Measurements from ENCODE around the gene GGT1.

GGT1 gene

DNA sequence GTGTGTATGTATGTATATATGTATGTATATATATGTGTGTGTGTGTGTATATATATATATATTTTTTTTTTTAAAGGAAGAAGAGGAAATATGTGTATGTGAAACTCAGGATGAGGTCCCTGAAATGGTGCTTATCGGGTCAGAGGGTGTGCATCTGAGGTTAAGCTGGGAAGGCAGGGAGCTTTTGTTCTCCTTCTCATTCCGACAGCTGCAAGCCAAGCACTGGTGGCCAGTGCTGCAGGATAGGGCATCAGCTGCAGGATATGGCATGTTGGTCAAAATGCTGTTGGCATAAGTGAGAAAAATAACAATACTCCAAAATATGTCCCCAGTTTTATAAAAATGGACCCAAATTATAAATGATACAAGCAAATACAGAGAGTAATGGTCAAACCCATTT lies 39.7 kb upstream of the GGT1 start:
- TF ChIP-seq ZNF26 (tag by site-specific recombination; IDR thresholded peaks at IDR 0.05) (no peak), HOXA7 (CRISPR knock-in tag; IDR thresholded peaks at IDR 0.05; ENCODE audit: borderline replicate concordance) (no peak), ZNF623 (tag by site-specific recombination; IDR thresholded peaks at IDR 0.05) (no peak), ZNF530 (tag by site-specific recombination; IDR thresholded peaks at IDR 0.05; ENCODE audit: low read depth) (no peak), ZNF223 (tag by site-specific recombination; IDR thresholded peaks at IDR 0.05) (no peak), ZBTB44 (tag by site-specific recombination; IDR thresholded peaks at IDR 0.05) (no peak), ZNF184 (tag by site-specific recombination; IDR thresholded peaks at IDR 0.05) (no peak), HOXD13 (CRISPR knock-in tag; IDR thresholded peaks at IDR 0.05; ENCODE audit: borderline replicate concordance) (no peak), ZSCAN23 (tag by site-specific recombination; IDR thresholded peaks at IDR 0.05) (no peak), ZNF585B (tag by site-specific recombination; IDR thresholded peaks at IDR 0.05) (no peak), ZNF544 (tag by site-specific recombination; IDR thresholded peaks at IDR 0.05) (no peak), ZNF704 (tag by site-specific recombination; IDR thresholded peaks at IDR 0.05) (no peak), ZNF555 (tag by site-specific recombination; conservative IDR thresholded peaks at IDR 0.05) (no peak), GLIS1 (tag by site-specific recombination; IDR thresholded peaks at IDR 0.05) (no peak), ZNF791 (tag by site-specific recombination; IDR thresholded peaks at IDR 0.05) (no peak), MZF1 (tag by site-specific recombination; IDR thresholded peaks at IDR 0.05; ENCODE audit: borderline replicate concordance) (no peak), GLI4 (tag by site-specific recombination; IDR thresholded peaks at IDR 0.05) (no peak), ZXDB (tag by site-specific recombination; IDR thresholded peaks at IDR 0.05) (no peak), ZNF776 (tag by site-specific recombination; IDR thresholded peaks at IDR 0.05; ENCODE audit: borderline replicate concordance) (no peak)
- Histone ChIP-seq H3K4me1 (ENCODE audit: control insufficient read depth, insufficient read depth, low read length) (no peaks in the 10 kb centered on the region), H3K4me3 (ENCODE audit: low read depth, low read length) (no peak overlapping the region), H3K36me3 (ENCODE audit: control insufficient read depth in 2 of 2, insufficient read depth in 1 of 2, low read length in 2 of 2) (peaks cover 66 to 96% of the 10 kb centered on the region in 2 experiments), H3K27ac (ENCODE audit: extremely low read depth, low read depth, low read length) (no peak overlapping the region), H3K9me3 (ENCODE audit: control insufficient read depth, insufficient read depth, low read depth, low read length) (no peaks in the 10 kb centered on the region)
- ChIA-PET CTCF (no interaction called here), POLR2A (interaction anchor here (0.9 to 1.8 kb wide), 2 partner anchors 9 to 10 kb away, joined by 4 read pairs; partner anchors contain the start of gene GUCD1)

GRCh38 chr22:24564376-24565058 lies 38.5 kb upstream of the GGT1 start:
- ChIA-PET CTCF (interaction anchor here (0.6 kb wide), 1 partner anchor 316 kb away, joined by 4 read pairs; no protein-coding TSS in a partner anchor), POLR2A (interaction anchor here (0.6 to 1.3 kb wide), 2 partner anchors 9 to 24 kb away, joined by 5 to 12 read pairs; partner anchors contain the start of gene GUCD1)
- Histone ChIP-seq H3K4me1 (ENCODE audit: control insufficient read depth, insufficient read depth, low read length) (no peaks in the 10 kb centered on the region), H3K36me3 (ENCODE audit: control insufficient read depth in 2 of 2, insufficient read depth in 1 of 2, low read length in 2 of 2) (peaks cover 73 to 93% of the 10 kb centered on the region in 2 experiments), H3K27ac (ENCODE audit: extremely low read depth, low read depth, low read length) (peak overlapping the region; percentile 5; the same call in 1 of the 2 replicates), H3K4me3 (ENCODE audit: low read depth, low read length) (no peak overlapping the region), H3K9me3 (ENCODE audit: control insufficient read depth, insufficient read depth, low read depth, low read length) (no peaks in the 10 kb centered on the region)
- peak; percentile 89 for TF ChIP-seq ZNF341 (tag by site-specific recombination; IDR thresholded peaks at IDR 0.05; ENCODE audit: low read depth)
- TF ChIP-seq ZNF514 (tag by site-specific recombination; IDR thresholded peaks at IDR 0.05) = no peak
- TF ChIP-seq OSR2 (tag by site-specific recombination; IDR thresholded peaks at IDR 0.05) = 0 out of 2 replicates have a peak, but pooled peaks have one; percentile 12
- no peak for TF ChIP-seq ZNF169 (tag by site-specific recombination; IDR thresholded peaks at IDR 0.05)
- TF ChIP-seq ZNF600 (tag by site-specific recombination; IDR thresholded peaks at IDR 0.05) = 0 out of 2 replicates have a peak, but pooled peaks have one; percentile 32
- peak; percentile 63; the same call in 1 of the 2 replicates for TF ChIP-seq ZNF121 (tag by site-specific recombination; IDR thresholded peaks at IDR 0.05)
- TF ChIP-seq ZNF138 (tag by site-specific recombination; IDR thresholded peaks at IDR 0.05; ENCODE audit: borderline replicate concordance) = no peak
